Measurements from ENCODE around the gene WASL.

The WASL gene

DNA sequence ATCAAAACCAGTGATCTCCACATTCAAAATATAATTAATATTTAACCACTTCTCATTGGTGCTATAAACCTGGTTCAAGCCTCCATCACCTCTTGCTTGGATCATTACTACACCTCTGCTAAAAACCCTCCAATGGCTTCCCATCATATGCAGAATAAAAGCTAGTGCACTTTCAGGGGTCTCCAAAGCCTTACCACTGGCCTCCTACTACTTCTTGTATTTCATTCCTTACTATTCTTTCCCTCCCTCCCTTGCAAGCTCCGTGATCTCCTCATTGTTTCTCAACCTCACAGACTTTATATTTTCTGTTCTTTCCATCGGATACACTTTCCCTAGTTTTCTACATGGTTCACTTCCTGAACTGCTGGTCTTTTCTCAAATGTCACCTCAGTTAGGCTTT lies 61.6 kb downstream of the WASL start:
- TF ChIP-seq TAF1 (IDR thresholded peaks at IDR 0.05; ENCODE audit: low read depth) (no peak), YY1 (IDR thresholded peaks at IDR 0.05; ENCODE audit: low read depth) (no peak), FOXM1 (IDR thresholded peaks at IDR 0.05; ENCODE audit: borderline replicate concordance, low read depth) (no peak), NFIC (IDR thresholded peaks at IDR 0.05) (no peak), USF1 (IDR thresholded peaks at IDR 0.05) (no peak), MAX (IDR thresholded peaks at IDR 0.05) (no peak), CEBPB (IDR thresholded peaks at IDR 0.05) (no peak), TCF12 (IDR thresholded peaks at IDR 0.05; ENCODE audit: low read depth) (no peak), ZBTB7A (IDR thresholded peaks at IDR 0.05; ENCODE audit: low read depth) (no peak), RAD21 (IDR thresholded peaks at IDR 0.05; ENCODE audit: low read depth) (no peak), REST (IDR thresholded peaks at IDR 0.05; ENCODE audit: low read depth) (no peak), TEAD4 (IDR thresholded peaks at IDR 0.05) (no peak), CREB1 (IDR thresholded peaks at IDR 0.05; ENCODE audit: low read depth) (no peak), EP300 (IDR thresholded peaks at IDR 0.05; ENCODE audit: borderline replicate concordance) (no peak), EGR1 (IDR thresholded peaks at IDR 0.05) (no peak)

GRCh38 chr7:123682690-123683089 lies 66.1 kb downstream of the WASL start:
- TF ChIP-seq TEAD4 (IDR thresholded peaks at IDR 0.05) (no peak), RAD21 (IDR thresholded peaks at IDR 0.05; ENCODE audit: low read depth) (peak; percentile 55)

DNA sequence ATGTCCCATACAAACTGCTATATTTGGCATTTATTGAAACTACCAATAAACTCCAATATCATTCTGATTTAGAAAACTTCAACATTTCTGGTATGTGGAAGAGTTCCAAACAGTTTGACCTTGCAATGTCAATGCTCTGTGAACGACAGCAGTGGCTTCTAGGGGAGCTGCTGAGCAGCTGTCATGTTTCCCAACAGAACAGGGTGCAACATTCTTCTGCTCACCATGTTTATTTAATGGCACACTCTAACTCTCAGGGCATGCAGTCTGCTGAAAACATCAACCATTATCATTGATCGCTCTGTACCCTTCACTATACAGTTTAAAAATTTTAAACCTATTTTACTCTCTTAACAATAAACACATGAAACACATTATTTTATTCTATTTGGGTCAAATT lies 67.2 kb downstream of the WASL start:
- TF ChIP-seq CEBPB (IDR thresholded peaks at IDR 0.05): no peak
- no peak for TF ChIP-seq TCF12 (IDR thresholded peaks at IDR 0.05; ENCODE audit: low read depth)
- TF ChIP-seq CREB1 (IDR thresholded peaks at IDR 0.05; ENCODE audit: low read depth): no peak
- no peak for TF ChIP-seq RAD21 (IDR thresholded peaks at IDR 0.05; ENCODE audit: low read depth)
- no peak for TF ChIP-seq ZBTB7A (IDR thresholded peaks at IDR 0.05; ENCODE audit: low read depth)
- TF ChIP-seq NFIC (IDR thresholded peaks at IDR 0.05): no peak
- TF ChIP-seq MAX (IDR thresholded peaks at IDR 0.05): no peak
- TF ChIP-seq EP300 (IDR thresholded peaks at IDR 0.05; ENCODE audit: borderline replicate concordance): no peak
- TF ChIP-seq FOXM1 (IDR thresholded peaks at IDR 0.05; ENCODE audit: borderline replicate concordance, low read depth): no peak
- TF ChIP-seq EGR1 (IDR thresholded peaks at IDR 0.05): no peak

GRCh38 chr7:123680580-123680979 lies 68.2 kb downstream of the WASL start:
- TF ChIP-seq CREB1 (IDR thresholded peaks at IDR 0.05; ENCODE audit: low read depth) (no peak), TCF12 (IDR thresholded peaks at IDR 0.05; ENCODE audit: low read depth) (no peak), TAF1 (IDR thresholded peaks at IDR 0.05; ENCODE audit: low read depth) (no peak), CEBPB (IDR thresholded peaks at IDR 0.05) (no peak), REST (IDR thresholded peaks at IDR 0.05; ENCODE audit: low read depth) (no peak), TEAD4 (IDR thresholded peaks at IDR 0.05) (no peak), YY1 (IDR thresholded peaks at IDR 0.05; ENCODE audit: low read depth) (no peak), NFIC (IDR thresholded peaks at IDR 0.05) (no peak), RAD21 (IDR thresholded peaks at IDR 0.05; ENCODE audit: low read depth) (no peak), EGR1 (IDR thresholded peaks at IDR 0.05) (no peak), EP300 (IDR thresholded peaks at IDR 0.05; ENCODE audit: borderline replicate concordance) (no peak)

DNA sequence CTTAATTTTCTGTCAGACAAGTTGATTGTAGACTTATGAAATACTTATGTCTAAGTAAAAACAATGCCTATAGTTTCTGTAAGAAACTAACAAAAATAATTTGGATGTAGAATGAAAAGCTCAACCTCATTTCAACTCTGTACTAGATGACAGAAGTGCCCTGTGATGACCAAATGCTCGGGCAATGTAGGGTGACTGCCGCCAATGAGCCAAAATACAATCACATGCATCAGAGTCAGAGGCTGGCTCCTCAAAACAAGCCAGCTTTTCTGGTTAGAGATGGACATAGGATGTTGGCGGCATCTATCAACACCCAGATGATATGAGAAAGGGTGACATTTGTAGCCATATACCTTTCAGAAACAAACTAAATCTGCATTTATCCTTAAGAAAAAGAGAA lies 69.2 kb downstream of the WASL start:
- TF ChIP-seq ZBTB7A (IDR thresholded peaks at IDR 0.05; ENCODE audit: low read depth) (no peak), NFIC (IDR thresholded peaks at IDR 0.05) (no peak), CREB1 (IDR thresholded peaks at IDR 0.05; ENCODE audit: low read depth) (no peak), MAX (IDR thresholded peaks at IDR 0.05) (no peak), FOXM1 (IDR thresholded peaks at IDR 0.05; ENCODE audit: borderline replicate concordance, low read depth) (no peak), TAF1 (IDR thresholded peaks at IDR 0.05; ENCODE audit: low read depth) (no peak), EP300 (IDR thresholded peaks at IDR 0.05; ENCODE audit: borderline replicate concordance) (no peak)

GRCh38 chr7:123677061-123677715 lies 71.6 kb downstream of the WASL start:
- TF ChIP-seq REST (IDR thresholded peaks at IDR 0.05; ENCODE audit: low read depth) (no peak), EP300 (IDR thresholded peaks at IDR 0.05; ENCODE audit: borderline replicate concordance) (no peak), USF1 (IDR thresholded peaks at IDR 0.05) (no peak), CEBPB (IDR thresholded peaks at IDR 0.05) (no peak), RAD21 (IDR thresholded peaks at IDR 0.05; ENCODE audit: low read depth) (no peak), NFIC (IDR thresholded peaks at IDR 0.05) (no peak), TAF1 (IDR thresholded peaks at IDR 0.05; ENCODE audit: low read depth) (no peak), EGR1 (IDR thresholded peaks at IDR 0.05) (no peak), YY1 (IDR thresholded peaks at IDR 0.05; ENCODE audit: low read depth) (no peak), MAX (IDR thresholded peaks at IDR 0.05) (no peak), FOXM1 (IDR thresholded peaks at IDR 0.05; ENCODE audit: borderline replicate concordance, low read depth) (no peak), TCF12 (IDR thresholded peaks at IDR 0.05; ENCODE audit: low read depth) (no peak), CREB1 (IDR thresholded peaks at IDR 0.05; ENCODE audit: low read depth) (no peak), ZBTB7A (IDR thresholded peaks at IDR 0.05; ENCODE audit: low read depth) (no peak), TEAD4 (IDR thresholded peaks at IDR 0.05) (no peak)
